H9 (cell line): ENCODE measurements around the gene MYL3. TPM values are rescaled to one million over a fixed set of nuclear protein-coding genes. Genes with fewer than 3 reads are reported as not detected.

Source experiments
- DNase-seq: peaks from one replicate; pipeline ENCODE4 v3.0.0-alpha.2; 2017
- H2AFZ ChIP-seq: one replicate; pipeline ENCODE4 v1.6.1; 2013; ENCODE audit warnings: mild to moderate bottlenecking, low read length, control low read depth, moderate library complexity
- H2AK5ac ChIP-seq: 2 replicates; pipeline ENCODE4 v1.6.1; 2013; ENCODE audit warnings: low read length, control low read depth, mixed read lengths; ENCODE audit not compliant: insufficient read length
- H2BK120ac ChIP-seq: one replicate; pipeline ENCODE4 v1.6.1; 2013; ENCODE audit warnings: low read depth, mild to moderate bottlenecking, low read length, control low read depth, inconsistent platforms; ENCODE audit not compliant: poor library complexity, severe bottlenecking
- H2BK12ac ChIP-seq: 2 replicates; pipeline ENCODE4 v1.6.1; 2013; ENCODE audit warnings: low read length, control low read depth, mixed read lengths, low read depth; ENCODE audit not compliant: insufficient read length
- H2BK15ac ChIP-seq: 2 replicates; pipeline ENCODE4 v1.6.1; 2013; ENCODE audit warnings: low read depth, low read length, control low read depth
- H2BK20ac ChIP-seq: one replicate; pipeline ENCODE4 v1.6.1; 2013; ENCODE audit warnings: low read depth, mild to moderate bottlenecking, low read length, control low read depth, inconsistent platforms; ENCODE audit not compliant: poor library complexity, severe bottlenecking
- H2BK5ac ChIP-seq: 2 replicates; pipeline ENCODE4 v1.6.1; 2013; ENCODE audit warnings: low read length, control low read depth, mixed read lengths; ENCODE audit not compliant: insufficient read length
- H3K14ac ChIP-seq: 2 replicates; pipeline ENCODE4 v1.6.1; 2013; ENCODE audit warnings: low read length, control low read depth; ENCODE audit not compliant: insufficient read depth
- H3K18ac ChIP-seq: 2 replicates; pipeline ENCODE4 v1.6.1; 2013; ENCODE audit warnings: low read depth, mild to moderate bottlenecking, mixed read lengths, low read length, control low read depth; ENCODE audit not compliant: insufficient read length
- H3K23ac ChIP-seq: 2 replicates; pipeline ENCODE4 v1.6.1; 2013; ENCODE audit warnings: low read length, control low read depth, mixed read lengths, low read depth; ENCODE audit not compliant: insufficient read length
- H3K23me2 ChIP-seq: 2 replicates; pipeline ENCODE4 v1.6.1; 2013; ENCODE audit warnings: low read depth, mild to moderate bottlenecking, mixed read lengths, low read length, control low read depth; ENCODE audit not compliant: insufficient read length, poor library complexity, severe bottlenecking
- H3K27ac ChIP-seq: 2 replicates; pipeline ENCODE4 v1.5.1; 2013; ENCODE audit warnings: low read length, control low read depth, mixed read lengths, low read depth; ENCODE audit not compliant: insufficient read length
- H3K27me3 ChIP-seq: 2 replicates; pipeline ENCODE4 v1.6.1; 2013; ENCODE audit warnings: low read length, control low read depth, inconsistent platforms; ENCODE audit not compliant: insufficient read depth
- H3K4ac ChIP-seq: 2 replicates; pipeline ENCODE4 v1.6.1; 2013; ENCODE audit warnings: low read depth, mild to moderate bottlenecking, control low read depth, inconsistent platforms, low read length, moderate library complexity
- H3K4me1 ChIP-seq: 2 replicates; pipeline ENCODE4 v1.6.1; 2013; ENCODE audit warnings: low read length, control low read depth, inconsistent platforms; ENCODE audit not compliant: insufficient read depth
- H3K4me2 ChIP-seq: 2 replicates; pipeline ENCODE4 v1.6.1; 2013; ENCODE audit warnings: low read length, control low read depth, mixed read lengths; ENCODE audit not compliant: insufficient read length, insufficient read depth
- H3K56ac ChIP-seq: 2 replicates; pipeline ENCODE4 v1.6.1; 2013; ENCODE audit warnings: low read depth, mild to moderate bottlenecking, mixed read lengths, low read length, control low read depth; ENCODE audit not compliant: insufficient read length
- H3K79me1 ChIP-seq: 2 replicates; pipeline ENCODE4 v1.6.1; 2013; ENCODE audit warnings: low read depth, mild to moderate bottlenecking, moderate library complexity, low read length, control low read depth, inconsistent platforms; ENCODE audit not compliant: insufficient read depth, poor library complexity, severe bottlenecking
- H3K79me2 ChIP-seq: 2 replicates; pipeline ENCODE4 v1.6.1; 2013; ENCODE audit warnings: low read length, control low read depth, inconsistent platforms; ENCODE audit not compliant: insufficient read depth
- H3K9ac ChIP-seq: 2 replicates; pipeline ENCODE4 v1.6.1; 2013; ENCODE audit warnings: low read length, control low read depth, mixed read lengths; ENCODE audit not compliant: insufficient read length; ENCODE audit errors: extremely low read depth
- H3K9me3 ChIP-seq: one replicate; pipeline ENCODE4 v1.6.1; 2013; ENCODE audit warnings: low read depth, low read length, inconsistent platforms; ENCODE audit not compliant: control insufficient read depth
- H3T11ph ChIP-seq: one replicate; pipeline ENCODE4 v1.6.1; 2013; ENCODE audit warnings: mild to moderate bottlenecking, low read length, control low read depth, inconsistent platforms
- H4K20me1 ChIP-seq: one replicate; pipeline ENCODE4 v1.6.1; 2013; ENCODE audit not compliant: control insufficient read depth, insufficient read length, insufficient read depth
- H4K5ac ChIP-seq: 2 replicates; pipeline ENCODE4 v1.6.1; 2013; ENCODE audit warnings: low read depth, mild to moderate bottlenecking, mixed read lengths, low read length, control low read depth; ENCODE audit not compliant: insufficient read length
- H4K8ac ChIP-seq: replicated peaks from 2 replicates; pipeline ENCODE4 v1.6.1; 2013; ENCODE audit warnings: low read length, control low read depth, mixed read lengths, low read depth; ENCODE audit not compliant: insufficient read length
- H4K91ac ChIP-seq: 2 replicates; pipeline ENCODE4 v1.6.1; 2013; ENCODE audit warnings: low read depth, mild to moderate bottlenecking, moderate library complexity, mixed read lengths, low read length, control low read depth; ENCODE audit not compliant: insufficient read length
- H3K27ac Mint-ChIP-seq, 3 experiments: 2 replicates in 2 of 3; 3 replicates in 1 of 3; pipeline ENCODE4 v1.8.0; 2020 to 2021; ENCODE audit warnings: mixed read lengths in 3 of 3, mild to moderate bottlenecking in 1 of 3, moderate library complexity in 1 of 3
- H3K27me3 Mint-ChIP-seq: 2 replicates; pipeline ENCODE4 v1.8.0; 2021; ENCODE audit warnings: low read depth, mild to moderate bottlenecking, moderate library complexity, mixed read lengths
- H3K36me3 Mint-ChIP-seq, 3 experiments: 2 replicates in 2 of 3; 3 replicates in 1 of 3; pipeline ENCODE4 v1.8.0; 2020 to 2021; ENCODE audit warnings: low read depth in 3 of 3, mixed read lengths in 3 of 3; ENCODE audit not compliant: insufficient read depth in 1 of 3
- H3K4me1 Mint-ChIP-seq, 2 experiments: 2 replicates each; pipeline ENCODE4 v1.8.0; 2020; ENCODE audit warnings: mixed read lengths in 2 of 2
- H3K4me3 Mint-ChIP-seq, 2 experiments: 2 replicates in 1 of 2; 3 replicates in 1 of 2; pipeline ENCODE4 v1.8.0; 2020 to 2021; ENCODE audit warnings: mild to moderate bottlenecking in 2 of 2, mixed read lengths in 2 of 2, moderate library complexity in 1 of 2
- H3K9me3 Mint-ChIP-seq, 2 experiments: 2 replicates in 1 of 2; 3 replicates in 1 of 2; pipeline ENCODE4 v1.8.0; 2020; ENCODE audit warnings: mild to moderate bottlenecking in 2 of 2, mixed read lengths in 2 of 2, moderate library complexity in 1 of 2
- CTCF ChIP-seq: fragments of 200-600 bp; sonication (generic); conservative IDR thresholded peaks from 3 replicates; pipeline ENCODE4 v1.8.0; 2021; ENCODE audit warnings: antibody characterized with exemption, mild to moderate bottlenecking
- WGBS: extraction: QIAGEN DNeasy Blood & Tissue Kit; methylation state at CpG from one replicate; pipeline ENCODE4 v1.1.7; 2013; ENCODE audit warnings: missing lambda C conversion rate, low lambda C conversion rate, mixed read lengths; ENCODE audit not compliant: insufficient read length; ENCODE audit errors: extremely low coverage; 5-methylcytosine and 5-hydroxymethylcytosine counted together
- total RNA-seq: library from RNA; stranded (reverse); gene quantifications from 2 replicates; pipeline ENCODE4 v1.2.1, GENCODE V29; 2021

Gene MYL3
- total RNA-seq, 1 experiment from 2014 or later, result 0.24 TPM

GRCh38 chr3:46860017-46860809, 3.0 kb downstream of the MYL3 start:
- H3K4me1 Mint-ChIP-seq, result peaks cover 8 to 19% of the 10 kb centered on the region in 2 experiments
- H3K23me2 ChIP-seq, result no peaks in the 10 kb centered on the region
- WGBS, result no CpG with 5 or more reads among the region's 19 CpGs

More at GRCh38 chr3:46860017-46860809, 3.0 kb downstream of the MYL3 start:
- H3K27ac Mint-ChIP-seq, result no peak overlapping the region
- no peak overlapping the region for H3K14ac ChIP-seq
- H3K79me2 ChIP-seq, result no peaks in the 10 kb centered on the region
- H2BK20ac ChIP-seq, result no peak overlapping the region
- no peaks in the 10 kb centered on the region for H3K9me3 ChIP-seq
- H2BK15ac ChIP-seq, result no peak overlapping the region
- H3K4me3 Mint-ChIP-seq, result no peak overlapping the region
- H2AK5ac ChIP-seq, result no peak overlapping the region
- no peak overlapping the region for H3T11ph ChIP-seq
- H2AFZ ChIP-seq, result no peak overlapping the region
- peak; percentile 52 for TF ChIP-seq CTCF
- H3K18ac ChIP-seq, result no peak overlapping the region
- no peak overlapping the region for H4K5ac ChIP-seq
- no peaks in the 10 kb centered on the region; a peak in 1 of 5 replicates for H3K9me3 Mint-ChIP-seq
- H3K27me3 ChIP-seq, result no peaks in the 10 kb centered on the region
- H3K4ac ChIP-seq, result no peak overlapping the region
- no peak overlapping the region for H2BK12ac ChIP-seq
- no peaks in the 10 kb centered on the region for H3K4me1 ChIP-seq
- H2BK120ac ChIP-seq, result no peak overlapping the region
- peaks cover 30% of the 10 kb centered on the region for H3K27me3 Mint-ChIP-seq
- no peak overlapping the region for H4K91ac ChIP-seq
- H4K20me1 ChIP-seq, result no peaks in the 10 kb centered on the region
- H4K8ac ChIP-seq, result no peak overlapping the region
- no peak overlapping the region for H2BK5ac ChIP-seq
- no peak overlapping the region for H3K4me2 ChIP-seq
- H3K27ac ChIP-seq, result no peak overlapping the region
- DNase-seq, result no peak
- no peaks in the 10 kb centered on the region for H3K36me3 Mint-ChIP-seq
- no peak overlapping the region for H3K9ac ChIP-seq
- no peak overlapping the region for H3K56ac ChIP-seq
- no peaks in the 10 kb centered on the region for H3K79me1 ChIP-seq
- no peak overlapping the region for H3K23ac ChIP-seq
